Panc1 (cell line): ENCODE results near the gene CSNK2A1. TPM values are rescaled to one million over a fixed set of nuclear protein-coding genes. Genes with fewer than 3 reads are reported as not detected.
A peak's percentile ranks its signal among the peaks of the same experiment; 100 is the strongest.

Experiments
- ATAC-seq: fragments of 200-7000 bp; cut with Tn5 transposase; 2 replicates; pipeline ENCODE4 v1.9.1; 2020; ENCODE audit warnings: mild to moderate bottlenecking, moderate library complexity
- BruUV-seq: library from RNA; stranded (reverse); fragments of 400-500 nt; replicated peaks from 2 replicates; lab custom pipeline; 2021; lab: Mats Ljungman, UMichigan
- CTCF ChIA-PET: fragments of 300-600 bp; sonication (Branson Sonifier 250); formaldehyde crosslinking; loops from one replicate; lab custom pipeline; 2022; ENCODE audit warnings: antibody characterized with exemption; lab: Charles Lee
- POLR2A ChIA-PET: fragments of 300-600 bp; sonication (Branson Sonifier 250); formaldehyde crosslinking; loops from one replicate; lab custom pipeline; 2022; ENCODE audit warnings: antibody characterized with exemption; lab: Charles Lee
- DNase-seq: peaks from one replicate; pipeline ENCODE4 v3.0.0-alpha.2; 2010; ENCODE audit warnings: low read depth, low spot score
- H3K27ac ChIP-seq: 2 replicates; pipeline ENCODE4 v1.5.1; 2011; ENCODE audit warnings: mild to moderate bottlenecking, low read length, inconsistent platforms
- H3K27me3 ChIP-seq: fragments of 200-500 bp; sonication (Bioruptor generic); 2 replicates; pipeline ENCODE4 v1.6.0; 2014; ENCODE audit warnings: low read length, inconsistent platforms; ENCODE audit not compliant: control insufficient read depth, insufficient read depth
- H3K36me3 ChIP-seq: fragments of 200-500 bp; sonication (Bioruptor generic); 2 replicates; pipeline ENCODE4 v1.5.1; 2014; ENCODE audit warnings: inconsistent platforms, mild to moderate bottlenecking, low read length, moderate library complexity; ENCODE audit not compliant: control insufficient read depth, insufficient read depth
- H3K4me1 ChIP-seq: 2 replicates; pipeline ENCODE4 v1.5.1; 2011; ENCODE audit warnings: inconsistent platforms, mild to moderate bottlenecking, low read length, moderate library complexity; ENCODE audit not compliant: control insufficient read depth, insufficient read depth
- H3K4me3 ChIP-seq, 2 experiments: 2 replicates each; pipeline ENCODE4 v1.5.1; 2011 to 2012; ENCODE audit warnings: low read depth in 2 of 2, low read length in 2 of 2, mild to moderate bottlenecking in 2 of 2, inconsistent platforms in 1 of 2, moderate library complexity in 1 of 2
- H3K9me3 ChIP-seq: fragments of 200-500 bp; sonication (Bioruptor generic); 2 replicates; pipeline ENCODE4 v1.5.1; 2014; ENCODE audit warnings: low read depth, mild to moderate bottlenecking, inconsistent platforms, low read length, moderate library complexity; ENCODE audit not compliant: control insufficient read depth, insufficient read depth
- CTCF ChIP-seq: fragments of 450-650 bp; IDR thresholded peaks from 2 replicates; pipeline ENCODE4 v1.5.1; 2017; ENCODE audit warnings: mild to moderate bottlenecking
- POLR2AphosphoS5 ChIP-seq: IDR thresholded peaks from 2 replicates; pipeline ENCODE4 v1.6.1; 2012; ENCODE audit warnings: mild to moderate bottlenecking, low read depth, low read length, moderate library complexity
- REST ChIP-seq, 2 experiments: IDR thresholded peaks; 2 replicates each; pipeline ENCODE4 v1.6.1; 2011 to 2012; ENCODE audit warnings: low read depth in 2 of 2, control low read depth in 1 of 2, low read length in 1 of 2, mild to moderate bottlenecking in 1 of 2, moderate library complexity in 1 of 2; ENCODE audit not compliant: insufficient read depth in 1 of 2
- SIN3A ChIP-seq: IDR thresholded peaks from 2 replicates; pipeline ENCODE4 v1.6.1; 2012; ENCODE audit warnings: low read depth, mild to moderate bottlenecking, low read length, moderate library complexity, borderline replicate concordance; ENCODE audit not compliant: insufficient read depth
- TCF7L2 ChIP-seq: IDR thresholded peaks from 2 replicates; pipeline ENCODE4 v1.6.1; 2011; ENCODE audit warnings: mild to moderate bottlenecking, low read depth, low read length, inconsistent platforms
- in situ Hi-C: cut with HindIII; loops from 2 replicates; pipeline ENCODE4 v1.10.0; 2016; ENCODE audit warnings: low sequenced_read_pairs, low pct_unique_long_range_greater_than_20kb
- intact Hi-C: fragments of 100-400 bp; cut with micrococcal nuclease; formaldehyde crosslinking; loops from one replicate; pipeline ENCODE4 v1.10.0; 2022; ENCODE audit not compliant: unreplicated experiment
- total RNA-seq: library from RNA; stranded (reverse); gene quantifications from one replicate; pipeline ENCODE4 v1.2.1, GENCODE V29; 2021; ENCODE audit not compliant: unreplicated experiment

The CSNK2A1 gene
- total RNA-seq, 1 experiment from 2014 or later, result 191 TPM

GRCh38 chr20:444117-444516, 99.5 kb downstream of the CSNK2A1 start:
- in situ Hi-C loops (no loop called here), intact Hi-C loops (no loop called here)
- Histone ChIP-seq H3K4me3 (no peak overlapping the region), H3K27me3 (no peaks in the 10 kb centered on the region), H3K4me1 (peaks cover 3% of the 10 kb centered on the region; the same call in 1 of the 2 replicates), H3K9me3 (no peaks in the 10 kb centered on the region), H3K27ac (no peak overlapping the region), H3K36me3 (peaks cover 17% of the 10 kb centered on the region)
- ATAC-seq (no peak), DNase-seq (no peak)
- CTCF ChIA-PET, result no interaction called here
- TSS peak; percentile 56 for BruUV-seq
- POLR2A ChIA-PET, result no interaction called here
- TF ChIP-seq CTCF, result no peak
- TF ChIP-seq POLR2AphosphoS5, result no peak
- TF ChIP-seq REST (IDR thresholded peaks at IDR 0.05; ENCODE audit: insufficient read depth in 1 of 2, low read depth in 2 of 2, low read length in 1 of 2), result no peak
- no peak for TF ChIP-seq TCF7L2
- TF ChIP-seq SIN3A, result no peak

- BruUV-seq, result no TSS peak
- Histone ChIP-seq H3K4me1 (peaks cover 3% of the 10 kb centered on the region; the same call in 1 of the 2 replicates), H3K36me3 (peaks cover 17% of the 10 kb centered on the region), H3K27ac (no peak overlapping the region), H3K4me3 (no peak overlapping the region), H3K9me3 (no peaks in the 10 kb centered on the region), H3K27me3 (no peaks in the 10 kb centered on the region)
- ATAC-seq (no peak), DNase-seq (no peak)
- CTCF ChIA-PET, result no interaction called here
- TF ChIP-seq TCF7L2, result no peak
- no peak for TF ChIP-seq CTCF
- POLR2A ChIA-PET, result no interaction called here
- intact Hi-C loops, result no loop called here
- in situ Hi-C loops, result no loop called here
Observed at GRCh38 chr20:443223-443775, 100.3 kb downstream of the CSNK2A1 start.
